Measurements from ENCODE around the gene KCTD8. TPM values are rescaled to one million over a fixed set of nuclear protein-coding genes. Genes with fewer than 3 reads are reported as not detected.

KCTD8 gene
- total and polyA plus RNA-seq, 2 donors (not counting 3 experiments of a cell fraction or from before 2014, with no cell fraction given): 0.36 to 0.80 TPM

GRCh38 chr4:44438687-44439086, 9.9 kb downstream of the KCTD8 start:
- POLR2A ChIA-PET: no interaction called here
- Histone ChIP-seq H2AFZ (ENCODE audit: low read depth, low read length) (no peak overlapping the region), H3K27me3 (ENCODE audit: control insufficient read depth in 2 of 2, insufficient read depth in 2 of 2, low read length in 2 of 2) (no peaks in the 10 kb centered on the region), H3K36me3 (ENCODE audit: control insufficient read depth in 2 of 2, extremely low read depth in 1 of 2, insufficient read depth in 2 of 2, low read length in 2 of 2) (no peaks in the 10 kb centered on the region), H3K9me1 (replicated peaks; ENCODE audit: control insufficient read depth, extremely low read depth, insufficient read depth, low read length) (no peaks in the 10 kb centered on the region), H3K79me2 (ENCODE audit: control insufficient read depth, insufficient read depth, low read length) (no peaks in the 10 kb centered on the region), H4K20me1 (replicated peaks; ENCODE audit: control insufficient read depth, extremely low read depth, insufficient read depth, low read length) (no peaks in the 10 kb centered on the region), H3K27ac (ENCODE audit: insufficient read depth, low read depth, low read length) (no peak overlapping the region), H3K4me1 (ENCODE audit: control insufficient read depth, extremely low read depth, insufficient read depth, low read length) (no peaks in the 10 kb centered on the region), H3K9ac (replicated peaks; ENCODE audit: extremely low read depth, insufficient read depth, low read length) (no peak overlapping the region), H3K4me2 (ENCODE audit: insufficient read depth, low read length) (no peak overlapping the region), H3K9me3 (replicated peaks; ENCODE audit: control insufficient read depth, insufficient read depth, low read length) (no peaks in the 10 kb centered on the region), H3K4me3 (replicated peaks in 1 of 3; ENCODE audit: insufficient read depth in 1 of 3, low read depth in 1 of 3, low read length in 3 of 3) (no peak overlapping the region)
- intact Hi-C loops (cut with micrococcal nuclease): no loop called here
- no peak for FAIRE-seq
- dilution Hi-C loops (cut with MboI; ENCODE audit: extremely low pct_ligation_motif_present, low sequenced_read_pairs): no loop called here
- CTCF ChIA-PET: interaction anchor here (0.9 to 1.2 kb wide), 2 partner anchors 10 to 55 kb away, joined by 3 to 6 read pairs; partner anchors contain the start of gene KCTD8
- DNase-seq (ENCODE audit: low read depth, low spot score): no peak
- TF ChIP-seq POLR2A (IDR thresholded peaks at IDR 0.05; ENCODE audit: low read depth, low read length) (no peak), GATA2 (IDR thresholded peaks at IDR 0.05; ENCODE audit: insufficient read depth, insufficient read length, low read depth, low read length) (no peak), JUN (IDR thresholded peaks at IDR 0.05; ENCODE audit: borderline replicate concordance, insufficient read depth, insufficient read length, low read depth) (no peak), EZH2 (IDR thresholded peaks at IDR 0.05; ENCODE audit: borderline replicate concordance, low read depth, low read length, severe bottlenecking) (no peak), MYC (IDR thresholded peaks at IDR 0.05; ENCODE audit: low read depth, low read length) (no peak), POLR2AphosphoS5 (IDR thresholded peaks at IDR 0.05; ENCODE audit: insufficient read depth, low read depth, low read length) (no peak), FOS (IDR thresholded peaks at IDR 0.05; ENCODE audit: borderline replicate concordance, insufficient read depth, low read length) (no peak)
- TF ChIP-seq, protein P1, sequence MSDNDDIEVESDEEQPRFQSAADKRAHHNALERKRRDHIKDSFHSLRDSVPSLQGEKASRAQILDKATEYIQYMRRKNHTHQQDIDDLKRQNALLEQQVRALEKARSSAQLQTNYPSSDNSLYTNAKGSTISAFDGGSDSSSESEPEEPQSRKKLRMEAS (IDR thresholded peaks at IDR 0.05; ENCODE audit: insufficient read depth, insufficient read length): no peak
- TF ChIP-seq, protein P2, sequence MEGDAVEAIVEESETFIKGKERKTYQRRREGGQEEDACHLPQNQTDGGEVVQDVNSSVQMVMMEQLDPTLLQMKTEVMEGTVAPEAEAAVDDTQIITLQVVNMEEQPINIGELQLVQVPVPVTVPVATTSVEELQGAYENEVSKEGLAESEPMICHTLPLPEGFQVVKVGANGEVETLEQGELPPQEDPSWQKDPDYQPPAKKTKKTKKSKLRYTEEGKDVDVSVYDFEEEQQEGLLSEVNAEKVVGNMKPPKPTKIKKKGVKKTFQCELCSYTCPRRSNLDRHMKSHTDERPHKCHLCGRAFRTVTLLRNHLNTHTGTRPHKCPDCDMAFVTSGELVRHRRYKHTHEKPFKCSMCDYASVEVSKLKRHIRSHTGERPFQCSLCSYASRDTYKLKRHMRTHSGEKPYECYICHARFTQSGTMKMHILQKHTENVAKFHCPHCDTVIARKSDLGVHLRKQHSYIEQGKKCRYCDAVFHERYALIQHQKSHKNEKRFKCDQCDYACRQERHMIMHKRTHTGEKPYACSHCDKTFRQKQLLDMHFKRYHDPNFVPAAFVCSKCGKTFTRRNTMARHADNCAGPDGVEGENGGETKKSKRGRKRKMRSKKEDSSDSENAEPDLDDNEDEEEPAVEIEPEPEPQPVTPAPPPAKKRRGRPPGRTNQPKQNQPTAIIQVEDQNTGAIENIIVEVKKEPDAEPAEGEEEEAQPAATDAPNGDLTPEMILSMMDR (IDR thresholded peaks at IDR 0.05; ENCODE audit: extremely low read depth in 1 of 2, insufficient read depth in 1 of 2, low read depth in 1 of 2, low read length in 2 of 2): no peak
- BruUV-seq (replicated peaks): no TSS peak
